ENCODE measurements around the gene TRIOBP.

DNA sequence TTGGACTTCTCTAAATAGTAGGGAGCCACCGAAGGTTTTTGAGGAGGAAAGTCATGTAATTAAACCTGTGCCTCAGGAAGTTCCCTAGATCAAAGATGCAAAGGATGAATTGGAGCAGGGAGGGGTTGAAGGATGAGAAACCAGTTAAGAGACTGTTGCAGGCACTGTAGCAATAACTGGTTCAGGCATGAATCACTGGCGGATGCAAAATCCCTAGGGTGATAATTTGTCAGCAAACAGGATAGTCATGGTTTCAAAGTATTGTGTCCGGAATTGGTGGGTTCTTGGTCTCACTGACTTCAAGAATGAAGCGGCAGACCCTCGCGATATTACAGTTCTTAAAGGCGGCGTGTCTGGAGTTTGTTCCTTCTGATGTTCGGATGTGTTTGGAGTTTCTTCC lies 19.9 kb downstream of the TRIOBP start:
- TF ChIP-seq, protein P1, sequence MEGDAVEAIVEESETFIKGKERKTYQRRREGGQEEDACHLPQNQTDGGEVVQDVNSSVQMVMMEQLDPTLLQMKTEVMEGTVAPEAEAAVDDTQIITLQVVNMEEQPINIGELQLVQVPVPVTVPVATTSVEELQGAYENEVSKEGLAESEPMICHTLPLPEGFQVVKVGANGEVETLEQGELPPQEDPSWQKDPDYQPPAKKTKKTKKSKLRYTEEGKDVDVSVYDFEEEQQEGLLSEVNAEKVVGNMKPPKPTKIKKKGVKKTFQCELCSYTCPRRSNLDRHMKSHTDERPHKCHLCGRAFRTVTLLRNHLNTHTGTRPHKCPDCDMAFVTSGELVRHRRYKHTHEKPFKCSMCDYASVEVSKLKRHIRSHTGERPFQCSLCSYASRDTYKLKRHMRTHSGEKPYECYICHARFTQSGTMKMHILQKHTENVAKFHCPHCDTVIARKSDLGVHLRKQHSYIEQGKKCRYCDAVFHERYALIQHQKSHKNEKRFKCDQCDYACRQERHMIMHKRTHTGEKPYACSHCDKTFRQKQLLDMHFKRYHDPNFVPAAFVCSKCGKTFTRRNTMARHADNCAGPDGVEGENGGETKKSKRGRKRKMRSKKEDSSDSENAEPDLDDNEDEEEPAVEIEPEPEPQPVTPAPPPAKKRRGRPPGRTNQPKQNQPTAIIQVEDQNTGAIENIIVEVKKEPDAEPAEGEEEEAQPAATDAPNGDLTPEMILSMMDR (IDR thresholded peaks at IDR 0.05; ENCODE audit: extremely low read depth in 1 of 2, insufficient read depth in 1 of 2, low read depth in 1 of 2, low read length in 2 of 2), result no peak
- TF ChIP-seq JUN (IDR thresholded peaks at IDR 0.05; ENCODE audit: borderline replicate concordance, insufficient read depth, insufficient read length, low read depth) (no peak), POLR2AphosphoS5 (IDR thresholded peaks at IDR 0.05; ENCODE audit: insufficient read depth, low read depth, low read length) (no peak), EZH2 (IDR thresholded peaks at IDR 0.05; ENCODE audit: borderline replicate concordance, low read depth, low read length, severe bottlenecking) (no peak), POLR2A (IDR thresholded peaks at IDR 0.05; ENCODE audit: low read depth, low read length) (no peak)

All from endothelial cell of umbilical vein (primary cell).